COLO829 (cell line): ENCODE data around the gene PDE6B.
"Not testable (repeated sequence)": the region's sequence is repeated elsewhere in the genome, so short reads cannot be mapped to it uniquely, and the experiment has no call there.

Experiments used
- DNase-seq: peaks from one replicate; pipeline ENCODE4 v3.0.0; 2012; ENCODE audit warnings: low spot score

PDE6B gene

DNA sequence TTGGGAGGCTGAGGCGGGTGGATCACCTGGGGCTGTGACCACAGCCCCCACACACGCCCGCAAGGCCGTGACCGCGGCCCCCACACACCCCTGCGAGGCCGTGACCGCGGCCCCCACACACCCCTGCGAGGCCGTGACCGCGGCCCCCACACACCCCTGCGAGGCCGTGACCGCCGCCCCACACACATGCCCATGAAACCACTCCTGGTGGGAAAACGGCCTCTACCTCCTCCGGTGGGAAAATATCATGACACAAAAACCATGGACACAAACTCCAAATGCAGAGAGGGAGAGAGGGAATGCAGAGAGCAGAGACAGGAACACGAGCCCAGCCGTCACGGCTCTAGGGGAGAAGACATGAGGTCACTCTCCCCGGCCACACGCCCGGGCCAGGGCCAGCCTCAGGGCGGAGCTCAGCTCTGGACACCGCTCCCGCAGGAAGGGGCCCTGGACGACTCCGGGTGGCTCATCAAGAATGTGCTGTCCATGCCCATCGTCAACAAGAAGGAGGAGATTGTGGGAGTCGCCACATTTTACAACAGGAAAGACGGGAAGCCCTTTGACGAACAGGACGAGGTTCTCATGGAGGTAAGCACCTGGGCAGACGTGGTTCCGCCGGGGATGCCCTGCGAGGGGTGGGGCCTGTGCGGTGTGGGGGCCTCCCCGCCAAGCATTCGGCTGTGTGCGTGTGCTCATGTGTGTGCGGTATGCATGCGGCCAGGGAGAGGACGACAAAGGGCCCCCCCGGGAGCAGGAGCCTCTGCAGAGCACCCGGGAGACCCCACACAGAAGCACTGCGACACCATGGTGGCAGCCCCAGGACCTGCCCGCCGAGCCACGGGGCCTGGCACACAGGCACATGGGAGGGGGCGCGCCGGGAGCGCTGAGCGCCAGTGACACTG, 31.3 kb downstream of the PDE6B start:
- no peak for DNase-seq

GRCh38 chr4:657338-657833, 32.0 kb downstream of the PDE6B start:
- DNase-seq, result no peak

GRCh38 chr4:657834-658667, 32.7 kb downstream of the PDE6B start:
- DNase-seq, result no peak

DNA sequence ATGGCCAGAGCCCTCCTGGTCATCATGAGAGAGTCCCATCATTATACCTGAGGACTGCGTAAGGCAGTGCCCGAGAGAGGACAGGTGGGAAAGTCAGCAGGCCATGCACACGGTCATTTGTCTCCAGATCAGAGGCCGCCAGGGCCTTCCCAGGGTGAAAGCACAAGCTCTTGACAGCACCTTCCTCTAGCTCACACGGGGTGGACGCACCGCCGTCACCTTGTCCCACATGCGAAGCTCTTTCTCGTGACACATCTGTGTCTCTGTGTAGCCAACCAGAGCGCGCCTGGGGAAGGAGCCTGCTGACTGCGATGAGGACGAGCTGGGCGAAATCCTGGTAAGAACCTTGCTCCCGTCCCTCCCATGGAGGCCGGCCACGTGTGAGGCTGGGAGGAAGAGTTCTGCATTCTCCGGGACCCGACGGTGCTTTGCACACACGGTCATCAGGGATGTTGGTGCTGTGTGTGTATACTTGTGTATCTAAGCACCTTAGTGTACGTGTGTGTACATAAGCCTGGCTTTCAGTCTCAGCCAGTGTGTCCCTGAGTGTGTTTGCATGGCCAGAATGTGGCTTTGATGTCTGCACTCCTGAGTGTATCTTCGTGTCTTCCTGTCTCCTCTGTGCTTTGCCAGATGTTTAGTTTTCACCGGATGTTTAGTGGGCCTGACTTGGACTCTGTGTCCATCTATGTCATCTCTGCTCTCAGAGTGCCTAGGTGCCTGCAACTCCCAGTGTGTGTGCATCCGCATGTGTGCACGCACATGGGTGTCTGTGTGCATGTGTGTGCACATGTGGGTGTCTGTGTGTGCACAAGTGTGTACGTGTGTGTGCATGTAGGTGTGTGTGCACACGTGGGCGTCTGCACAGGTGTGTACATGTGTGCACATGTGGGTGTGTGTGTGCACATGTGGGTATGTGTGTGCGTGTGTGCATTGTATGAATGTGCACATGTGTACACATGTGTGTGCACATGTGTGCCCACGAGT, 33.6 kb downstream of the PDE6B start:
- no peak for DNase-seq

- no peak for DNase-seq
Observed at GRCh38 chr4:659851-660250, 34.5 kb downstream of the PDE6B start.

- DNase-seq, result no peak
Observed at GRCh38 chr4:660401-660800, 35.0 kb downstream of the PDE6B start.

DNA sequence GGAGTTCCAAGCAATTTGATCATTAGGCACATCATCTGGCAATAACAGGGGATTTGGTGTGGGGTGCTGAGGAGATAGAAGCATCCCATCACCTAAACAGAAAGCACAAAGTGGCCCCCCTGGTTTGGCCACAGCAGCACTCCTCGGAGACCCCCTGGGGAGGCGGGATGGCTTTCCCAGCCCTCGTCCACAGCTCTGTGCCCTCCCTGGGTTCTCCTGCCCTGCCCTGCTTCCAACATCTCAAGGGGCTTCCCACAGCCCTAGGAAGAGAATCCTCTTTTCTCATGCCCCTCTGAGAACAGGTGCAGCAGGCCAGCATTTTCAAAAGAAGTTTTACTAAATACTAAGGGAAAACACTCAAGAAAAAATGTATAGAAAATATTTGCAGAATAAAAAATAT, 35.9 kb downstream of the PDE6B start:
- DNase-seq, result no peak

DNA sequence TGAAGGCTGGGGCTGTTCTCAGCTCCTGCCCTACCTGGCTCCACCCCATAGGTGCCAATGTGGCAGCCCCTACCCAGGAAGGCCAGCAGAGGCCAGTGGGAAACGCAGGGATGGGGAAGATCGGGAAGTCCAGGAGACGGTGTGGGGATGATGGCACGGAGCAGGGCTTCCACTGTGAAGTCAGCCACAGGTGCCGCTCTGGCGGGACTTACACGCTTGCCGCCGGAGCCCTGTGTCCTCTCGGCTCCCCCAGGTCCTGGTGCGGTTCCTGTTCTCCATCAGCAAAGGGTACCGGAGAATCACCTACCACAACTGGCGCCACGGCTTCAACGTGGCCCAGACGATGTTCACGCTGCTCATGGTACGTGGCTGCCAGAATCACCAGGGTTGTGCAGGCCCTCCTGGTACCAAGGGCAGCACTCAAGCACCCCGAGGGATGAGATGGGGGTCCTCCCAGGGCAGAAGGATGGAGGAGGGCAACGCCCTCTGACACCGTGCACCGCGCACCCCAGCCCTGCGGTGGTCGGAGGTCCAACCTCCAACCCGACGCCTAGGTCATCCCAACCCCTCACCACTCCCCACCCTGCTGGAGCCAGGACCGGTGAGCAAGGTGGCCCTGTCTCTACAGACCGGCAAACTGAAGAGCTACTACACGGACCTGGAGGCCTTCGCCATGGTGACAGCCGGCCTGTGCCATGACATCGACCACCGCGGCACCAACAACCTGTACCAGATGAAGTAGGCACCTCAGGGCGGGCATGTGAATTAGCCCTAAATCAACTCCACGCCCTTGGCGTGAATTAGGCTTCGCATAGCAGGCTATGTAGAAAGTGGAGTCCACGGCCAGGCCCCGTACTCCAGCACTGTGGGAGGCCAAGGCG, 36.7 kb downstream of the PDE6B start:
- no peak for DNase-seq

- no peak for DNase-seq
Observed at GRCh38 chr4:663046-663437, 37.7 kb downstream of the PDE6B start.

DNA sequence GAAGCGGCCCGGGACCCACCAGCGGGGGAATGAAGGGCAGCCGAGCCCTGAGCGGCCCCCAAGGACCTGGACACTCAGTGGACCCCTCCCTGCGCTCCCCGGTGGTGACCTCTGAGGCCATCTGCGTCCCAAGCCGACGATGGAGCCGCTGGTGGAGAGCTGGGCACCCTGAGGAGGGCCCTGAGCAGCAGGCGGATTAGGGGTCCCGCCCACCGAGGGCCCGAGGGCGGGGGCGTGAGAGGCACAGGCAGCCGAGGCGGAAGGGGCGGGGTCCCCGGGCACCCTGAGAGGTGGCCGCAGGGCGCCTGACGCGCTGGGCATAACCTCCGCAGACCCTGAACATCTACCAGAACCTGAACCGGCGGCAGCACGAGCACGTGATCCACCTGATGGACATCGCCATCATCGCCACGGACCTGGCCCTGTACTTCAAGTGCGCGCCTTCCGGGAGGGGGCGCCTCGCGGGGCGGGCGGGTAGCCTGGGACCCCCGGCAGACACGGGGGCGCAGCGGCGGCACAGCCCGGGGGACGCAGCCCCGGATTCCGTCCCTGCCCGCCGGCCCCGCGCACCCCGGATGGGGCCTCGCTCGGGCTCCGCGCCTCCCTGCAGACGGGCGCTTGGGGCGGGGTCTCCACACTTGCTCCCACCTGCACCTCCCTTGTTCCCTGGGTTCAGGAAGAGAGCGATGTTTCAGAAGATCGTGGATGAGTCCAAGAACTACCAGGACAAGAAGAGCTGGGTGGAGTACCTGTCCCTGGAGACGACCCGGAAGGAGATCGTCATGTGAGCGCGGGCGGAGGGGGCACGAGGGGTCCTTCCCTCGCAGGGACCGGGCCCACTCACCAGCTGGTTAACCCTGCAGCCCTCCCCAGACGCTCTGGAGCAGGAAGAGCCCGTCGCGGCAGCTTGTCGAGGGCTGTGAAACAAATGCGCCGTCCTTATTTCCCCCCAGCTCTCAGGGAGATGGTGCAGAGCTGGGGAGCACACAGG, 38.4 kb downstream of the PDE6B start:
- DNase-seq, result no peak

DNA sequence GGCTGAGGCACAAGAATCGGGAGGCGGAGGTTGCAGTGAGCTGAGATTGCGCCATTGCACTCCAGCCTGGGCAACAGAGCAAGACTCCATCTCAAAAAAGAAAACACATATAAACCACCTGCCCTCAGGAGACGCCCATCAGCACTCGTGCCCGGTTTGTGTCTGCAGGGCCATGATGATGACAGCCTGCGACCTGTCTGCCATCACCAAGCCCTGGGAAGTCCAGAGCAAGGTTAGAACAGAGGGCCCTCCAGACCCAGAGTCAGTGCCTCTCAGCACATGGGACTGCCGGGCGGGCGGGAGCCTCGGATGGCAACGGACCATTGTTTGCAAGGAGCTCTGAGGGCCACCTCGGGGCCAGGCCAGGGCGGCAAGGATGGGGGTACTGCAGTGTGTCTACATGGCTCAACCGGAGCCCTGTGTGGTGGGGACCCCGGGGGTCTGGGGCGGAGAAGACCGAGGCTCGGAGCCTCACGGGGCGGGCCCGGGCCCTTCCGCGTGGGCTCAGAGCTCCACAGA, 39.4 kb downstream of the PDE6B start:
- no peak for DNase-seq

DNA sequence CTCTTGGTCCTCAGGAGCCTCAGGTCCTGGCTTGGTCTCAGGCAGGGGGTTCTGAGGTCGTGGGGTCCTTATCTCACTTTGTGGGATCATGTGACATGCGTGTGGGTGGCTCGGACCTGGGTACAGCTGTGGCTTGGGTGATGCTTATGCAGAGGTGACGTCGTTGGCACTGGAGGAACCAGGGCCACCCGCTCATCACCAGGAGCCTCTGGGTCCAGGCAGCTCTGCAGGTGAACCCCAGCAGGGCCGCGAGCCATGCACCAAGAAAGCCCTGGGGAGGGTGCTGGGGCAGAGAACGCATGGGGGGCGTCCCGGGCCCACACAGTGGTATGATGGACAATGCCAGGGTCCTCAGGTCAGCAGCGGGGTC, 40.0 kb downstream of the PDE6B start:
- no peak for DNase-seq

DNA sequence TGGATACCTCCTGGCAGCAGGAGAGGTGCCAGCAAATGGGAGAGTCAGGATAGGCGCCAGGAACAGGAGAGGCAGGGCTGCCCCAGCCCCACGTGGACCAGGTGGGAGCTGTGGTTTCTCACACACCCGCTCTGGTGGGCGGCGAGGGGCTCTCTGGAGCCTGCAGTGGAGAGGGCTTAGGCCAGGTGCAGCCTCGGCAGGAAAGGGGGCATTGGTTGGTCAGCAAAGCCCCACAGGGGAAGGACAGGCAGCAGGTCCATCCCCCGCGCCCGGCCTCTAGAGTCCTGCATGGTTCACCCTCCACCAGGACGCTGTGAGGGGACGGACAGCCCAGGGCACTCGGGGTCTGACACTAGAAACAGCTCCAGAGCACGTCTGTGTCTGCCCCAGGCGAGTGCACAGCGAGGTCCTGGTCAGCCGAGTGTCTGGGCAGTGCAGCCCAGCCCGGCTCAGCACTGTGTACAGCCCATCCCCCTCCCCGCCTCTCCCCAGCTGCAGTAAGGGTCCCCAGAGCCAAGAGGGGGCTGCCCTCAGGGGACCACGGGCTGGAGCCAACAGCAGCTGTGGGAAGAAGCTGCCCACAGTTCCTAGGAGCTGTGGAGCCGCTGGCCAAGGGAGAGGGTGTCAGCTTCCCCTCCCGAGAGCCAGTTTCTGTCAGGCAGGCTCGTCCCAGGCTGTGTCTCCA, 40.5 kb downstream of the PDE6B start:
- DNase-seq, result no peak

DNA sequence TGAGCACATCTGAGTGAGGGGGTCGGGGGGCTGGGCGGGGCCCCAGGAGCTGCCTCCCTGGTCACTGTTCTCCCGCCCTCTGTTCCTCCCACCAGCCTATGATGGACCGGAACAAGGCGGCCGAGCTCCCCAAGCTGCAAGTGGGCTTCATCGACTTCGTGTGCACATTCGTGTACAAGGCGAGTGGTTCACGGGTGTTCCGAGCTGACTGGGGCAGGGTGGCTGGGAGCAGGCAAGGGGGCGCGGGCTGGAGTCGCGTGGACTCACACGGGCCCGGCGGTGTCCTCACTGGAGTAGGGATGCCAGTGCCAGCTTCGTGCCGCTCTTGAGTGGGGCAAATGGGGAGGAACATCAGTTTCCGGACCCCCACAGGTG, 41.0 kb downstream of the PDE6B start:
- no peak for DNase-seq

GRCh38 chr4:666822-667544, 41.6 kb downstream of the PDE6B start:
- no peak for DNase-seq

DNA sequence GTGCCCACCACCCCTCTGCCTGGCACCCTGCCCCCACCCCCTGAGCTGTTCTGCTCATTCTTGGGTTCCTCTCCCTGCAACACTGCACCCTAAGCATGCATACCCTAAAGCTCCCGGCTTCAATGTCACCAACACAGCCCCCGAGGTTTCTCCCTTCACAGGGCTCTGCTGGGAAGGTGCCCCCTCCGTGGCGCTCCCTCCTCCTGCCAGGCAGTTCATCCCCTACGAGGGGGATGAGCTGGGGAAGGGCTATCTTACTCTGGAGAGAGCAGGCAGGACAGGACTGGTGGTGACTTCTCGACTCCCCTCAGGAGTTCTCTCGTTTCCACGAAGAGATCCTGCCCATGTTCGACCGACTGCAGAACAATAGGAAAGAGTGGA, 42.2 kb downstream of the PDE6B start:
- DNase-seq, result no peak

- not testable (repeated sequence) for DNase-seq
Observed at GRCh38 chr4:668219-668618, 42.8 kb downstream of the PDE6B start.
